ENCODE results near the gene TPPP.

Gene TPPP

GRCh38 chr5:676699-677076 lies 16.5 kb downstream of the TPPP start:
- no peak for FAIRE-seq

DNA sequence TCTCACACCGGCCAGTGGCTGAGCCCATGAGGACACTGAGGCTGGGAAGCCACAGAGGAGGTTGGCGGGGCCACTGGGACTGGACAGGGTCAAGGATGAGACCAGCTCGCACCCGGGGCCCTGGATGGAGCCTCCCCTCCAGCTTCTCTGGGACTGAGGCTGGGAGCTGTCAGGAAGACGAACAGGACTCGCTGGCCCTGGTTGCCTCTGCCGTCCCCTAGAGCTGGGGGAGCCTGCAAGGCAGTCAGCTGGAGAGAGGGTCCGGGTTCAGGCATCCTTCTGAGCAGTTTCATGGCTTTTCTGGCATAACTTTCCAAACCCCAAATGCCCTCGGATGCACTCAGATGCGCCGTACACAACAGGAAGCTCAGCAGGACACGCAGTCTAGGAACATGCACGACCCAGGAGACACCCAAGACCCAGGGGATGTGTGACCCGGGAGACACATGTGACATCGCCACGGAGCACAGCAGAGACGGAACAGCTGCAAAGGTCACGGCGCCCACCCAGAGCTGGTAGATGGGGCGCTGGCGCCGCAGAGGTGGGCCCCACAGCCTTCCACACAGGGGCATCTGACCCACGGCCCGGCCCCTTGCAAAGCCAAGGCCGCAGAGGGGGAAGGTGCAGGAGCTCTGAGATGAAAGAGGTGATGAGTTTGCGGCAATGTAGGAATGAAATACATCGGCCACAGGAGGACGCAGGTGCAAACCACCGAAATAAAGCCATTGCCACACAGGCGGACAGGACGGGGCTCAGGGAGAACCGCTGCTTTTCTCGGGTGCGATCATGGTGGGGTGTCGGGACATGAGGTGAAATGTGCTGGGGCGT lies 17.1 kb downstream of the TPPP start:
- no peak for FAIRE-seq

GRCh38 chr5:675111-675870 lies 17.9 kb downstream of the TPPP start:
- no peak for FAIRE-seq

DNA sequence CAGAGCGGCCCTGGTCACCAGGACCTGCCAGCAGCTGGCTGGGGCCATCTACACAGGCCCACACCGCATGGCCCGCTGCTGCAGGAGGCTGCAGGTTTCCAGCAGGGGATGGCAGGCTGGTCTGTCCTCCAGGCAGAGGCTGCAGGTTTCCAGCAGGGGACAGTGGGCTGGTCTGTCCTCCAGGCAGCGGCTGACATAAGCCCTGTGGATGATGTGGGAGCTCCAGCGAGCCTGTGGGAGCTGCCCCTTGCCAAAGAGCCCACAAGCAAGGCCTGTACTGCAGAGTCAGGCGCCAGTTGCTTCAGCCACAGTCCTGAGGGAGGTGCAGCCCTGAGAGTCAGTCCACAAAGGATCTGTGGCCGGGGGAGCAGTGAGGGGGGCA lies 18.5 kb downstream of the TPPP start:
- no peak for FAIRE-seq

GRCh38 chr5:673831-674629 lies 19.1 kb downstream of the TPPP start:
- FAIRE-seq: no peak

- no peak for FAIRE-seq
Observed at GRCh38 chr5:673161-673830, 19.9 kb downstream of the TPPP start.

DNA sequence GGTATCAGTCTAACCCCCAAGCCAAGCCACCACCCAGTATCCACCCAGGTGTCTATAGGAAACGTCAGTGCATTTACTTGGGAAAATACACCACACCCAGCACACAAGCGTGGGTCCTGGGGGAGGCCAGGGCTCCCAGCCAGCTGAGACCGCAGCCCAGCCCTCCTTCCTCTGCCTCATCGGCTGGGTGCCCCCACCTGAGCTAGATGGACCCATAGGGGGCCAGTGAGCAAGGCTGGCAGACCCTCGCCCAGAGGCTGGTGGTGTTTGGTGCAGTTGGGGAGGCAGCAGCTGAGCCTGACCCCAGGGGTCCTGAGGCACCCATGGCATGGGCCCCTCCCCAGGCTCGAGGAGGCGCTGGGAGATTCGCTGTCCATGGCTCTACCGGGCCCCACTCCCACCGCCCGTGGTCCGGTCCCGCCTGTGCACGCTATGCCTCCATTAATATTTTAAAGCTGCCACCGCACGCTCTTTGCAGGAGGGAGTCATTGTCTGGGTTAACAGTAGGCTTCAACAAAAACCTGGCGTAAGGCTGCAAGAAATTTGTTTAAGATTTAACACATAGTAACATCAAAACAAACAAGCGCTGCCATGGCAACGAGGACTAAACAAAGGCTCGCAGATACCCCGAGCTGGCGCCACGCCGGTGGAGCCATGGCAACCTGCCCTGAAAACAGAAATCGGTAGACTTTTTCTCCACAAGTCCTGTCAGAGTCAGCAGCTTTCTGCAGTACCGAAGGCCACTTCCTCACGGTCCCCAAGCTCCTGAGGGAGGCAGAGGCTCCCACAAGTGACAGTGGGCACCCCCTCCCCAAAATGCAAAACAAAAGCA lies 20.6 kb downstream of the TPPP start:
- peak; percentile 96 for FAIRE-seq

DNA sequence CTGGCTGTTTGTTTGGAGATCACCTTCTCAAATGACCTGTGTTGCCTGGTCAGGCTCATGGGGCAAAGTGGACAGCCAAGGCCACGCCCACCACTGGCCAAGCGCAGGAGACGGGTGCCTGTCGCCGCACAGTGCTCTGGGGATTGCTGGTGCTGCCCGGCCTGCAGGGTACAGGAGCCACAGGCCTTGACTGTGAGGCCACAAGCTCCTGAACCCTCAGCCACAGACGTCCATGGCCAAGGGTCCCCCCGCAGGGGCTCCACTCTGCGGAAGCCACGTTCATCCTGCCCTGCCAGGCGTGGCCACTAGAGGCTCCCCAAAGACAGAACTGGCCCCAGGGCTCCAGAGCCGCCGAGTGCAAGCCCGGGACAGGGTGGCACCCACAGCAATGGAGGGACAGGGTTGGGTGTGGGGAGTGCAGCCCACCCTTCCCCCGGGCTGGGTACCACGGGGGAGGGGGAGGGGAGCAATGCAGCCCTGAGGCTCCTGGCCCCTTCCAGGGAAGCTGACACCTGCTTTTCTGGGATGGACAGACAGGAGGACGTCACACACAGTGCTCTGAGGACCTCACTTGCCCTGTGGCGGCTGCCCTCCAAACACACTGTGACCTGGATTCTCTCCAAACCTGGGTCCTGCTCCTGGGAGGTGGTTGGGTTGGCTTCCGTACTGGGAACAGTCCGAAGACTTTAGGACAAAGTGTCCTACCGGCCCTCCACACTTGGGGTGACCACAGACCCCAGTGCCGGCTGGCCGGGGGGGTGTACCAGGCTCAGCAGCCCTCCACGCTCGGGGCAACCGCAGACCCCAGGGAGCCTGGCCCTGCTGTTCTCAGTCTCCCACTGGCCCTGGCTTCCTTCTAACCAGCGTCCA lies 21.5 kb downstream of the TPPP start:
- no peak for FAIRE-seq

GRCh38 chr5:670396-671270 lies 22.5 kb downstream of the TPPP start:
- no peak for FAIRE-seq

GRCh38 chr5:669842-670395 lies 23.2 kb downstream of the TPPP start:
- FAIRE-seq: no peak

DNA sequence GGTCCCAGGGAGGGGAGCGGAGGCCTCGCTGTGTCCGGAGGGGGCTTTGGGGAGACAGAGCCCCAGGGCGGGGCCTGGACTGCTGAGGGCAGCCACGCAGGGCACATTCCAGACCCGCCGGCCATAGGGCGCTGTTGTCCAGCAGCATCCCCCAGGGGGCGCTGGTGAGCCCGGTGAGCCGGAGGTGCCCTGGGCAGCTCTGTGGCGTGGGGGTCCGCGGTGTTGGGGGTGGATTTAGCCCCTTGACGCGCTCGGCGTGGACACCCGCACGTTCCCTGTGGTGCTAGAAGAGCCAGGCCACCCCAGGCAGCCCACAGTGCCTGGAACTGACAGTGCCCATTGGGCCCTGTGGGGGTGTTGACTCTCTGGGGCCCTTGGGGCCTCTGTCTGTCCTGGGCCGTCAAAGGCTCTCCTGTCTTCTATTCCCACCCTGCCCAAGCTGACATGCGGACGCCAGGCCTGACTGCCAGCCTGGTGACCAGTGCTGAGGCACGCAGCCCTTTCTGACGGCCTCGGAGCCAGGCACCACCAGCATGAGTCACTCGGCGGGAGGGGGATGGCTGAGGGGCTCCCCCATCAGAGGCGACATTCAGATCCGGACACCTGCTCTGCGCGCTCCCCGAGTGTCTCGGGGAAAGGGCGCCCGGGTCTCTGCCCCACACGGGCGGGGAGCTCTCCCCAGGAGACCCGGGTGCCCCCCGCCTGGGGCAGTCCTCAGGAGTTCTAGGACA lies 23.9 kb downstream of the TPPP start:
- FAIRE-seq: no peak

GRCh38 chr5:668283-668995 lies 24.7 kb downstream of the TPPP start:
- FAIRE-seq: no peak

- FAIRE-seq: no peak
Observed at GRCh38 chr5:666816-667498, 26.2 kb downstream of the TPPP start.

GRCh38 chr5:665956-666711 lies 27.0 kb downstream of the TPPP start:
- no peak for FAIRE-seq

DNA sequence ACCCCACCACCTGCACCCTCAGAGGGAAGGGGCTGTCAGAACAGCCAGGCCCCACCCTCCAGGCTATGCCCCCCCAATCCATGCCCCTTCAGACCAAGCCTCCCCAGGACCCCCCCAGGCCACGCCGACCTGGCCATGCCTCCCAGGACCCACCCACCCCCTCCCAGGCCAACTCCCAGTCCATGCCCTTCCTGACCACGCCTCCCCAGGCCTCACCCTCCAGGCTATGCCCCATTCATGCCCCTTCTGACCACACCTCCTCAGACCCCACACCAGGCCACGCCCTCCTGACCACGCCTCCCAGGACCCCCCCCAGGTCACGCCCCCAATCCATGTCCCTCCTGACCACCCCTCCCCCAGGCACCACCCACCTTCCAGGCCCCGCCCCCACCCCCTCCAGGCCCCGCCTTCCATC lies 27.6 kb downstream of the TPPP start:
- no peak for FAIRE-seq

DNA sequence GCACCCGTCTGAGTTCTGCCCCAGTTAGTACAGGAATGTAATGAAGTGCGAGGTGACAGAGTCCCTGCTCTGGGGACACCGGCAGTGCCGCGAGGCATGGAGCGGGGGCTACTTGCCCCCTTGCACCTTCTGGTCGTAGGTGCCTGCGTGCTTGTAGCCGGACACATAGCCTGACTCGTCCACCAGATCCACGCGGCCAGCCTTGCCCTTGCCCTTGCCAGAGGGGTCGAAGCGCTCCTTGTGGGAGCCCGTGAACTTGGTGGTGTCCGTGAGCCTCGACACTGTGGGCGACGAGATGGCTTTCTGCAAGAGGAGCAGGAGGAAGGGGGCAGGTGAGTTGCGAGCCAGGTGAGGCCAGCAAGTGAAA lies 28.2 kb downstream of the TPPP start:
- FAIRE-seq: no peak

All from G401.6 (cell line).